IPS DF 6.9 (cell line): ENCODE results near the gene GRB2.

Experiments used
- DNase-seq: peaks from one replicate; pipeline ENCODE4 v3.0.0-alpha.2; 2013; ENCODE audit warnings: low read depth, low spot score
- H3K27ac ChIP-seq: one replicate; pipeline ENCODE4 v1.5.1; 2013; ENCODE audit warnings: low read length, control low read depth
- H3K27me3 ChIP-seq: 2 replicates; pipeline ENCODE4 v1.6.1; 2013; ENCODE audit warnings: mild to moderate bottlenecking, low read length; ENCODE audit not compliant: control insufficient read depth, insufficient read depth
- H3K36me3 ChIP-seq: 2 replicates; pipeline ENCODE4 v1.6.1; 2013; ENCODE audit warnings: low read length; ENCODE audit not compliant: control insufficient read depth, insufficient read depth
- H3K4me1 ChIP-seq: 2 replicates; pipeline ENCODE4 v1.6.1; 2013; ENCODE audit warnings: low read length; ENCODE audit not compliant: control insufficient read depth, insufficient read depth
- H3K4me3 ChIP-seq: 2 replicates; pipeline ENCODE4 v1.5.1; 2013; ENCODE audit warnings: mild to moderate bottlenecking, low read length
- H3K9me3 ChIP-seq: 2 replicates; pipeline ENCODE4 v1.6.1; 2013; ENCODE audit warnings: low read length, inconsistent platforms; ENCODE audit not compliant: control insufficient read depth, insufficient read depth
- WGBS: extraction: QIAGEN DNeasy Blood & Tissue Kit; methylation state at CpG from one replicate; pipeline ENCODE4 v1.1.7; 2013; ENCODE audit warnings: mixed read lengths, missing lambda C conversion rate; ENCODE audit not compliant: insufficient read length, insufficient coverage; 5-methylcytosine and 5-hydroxymethylcytosine counted together

GRB2 gene

DNA sequence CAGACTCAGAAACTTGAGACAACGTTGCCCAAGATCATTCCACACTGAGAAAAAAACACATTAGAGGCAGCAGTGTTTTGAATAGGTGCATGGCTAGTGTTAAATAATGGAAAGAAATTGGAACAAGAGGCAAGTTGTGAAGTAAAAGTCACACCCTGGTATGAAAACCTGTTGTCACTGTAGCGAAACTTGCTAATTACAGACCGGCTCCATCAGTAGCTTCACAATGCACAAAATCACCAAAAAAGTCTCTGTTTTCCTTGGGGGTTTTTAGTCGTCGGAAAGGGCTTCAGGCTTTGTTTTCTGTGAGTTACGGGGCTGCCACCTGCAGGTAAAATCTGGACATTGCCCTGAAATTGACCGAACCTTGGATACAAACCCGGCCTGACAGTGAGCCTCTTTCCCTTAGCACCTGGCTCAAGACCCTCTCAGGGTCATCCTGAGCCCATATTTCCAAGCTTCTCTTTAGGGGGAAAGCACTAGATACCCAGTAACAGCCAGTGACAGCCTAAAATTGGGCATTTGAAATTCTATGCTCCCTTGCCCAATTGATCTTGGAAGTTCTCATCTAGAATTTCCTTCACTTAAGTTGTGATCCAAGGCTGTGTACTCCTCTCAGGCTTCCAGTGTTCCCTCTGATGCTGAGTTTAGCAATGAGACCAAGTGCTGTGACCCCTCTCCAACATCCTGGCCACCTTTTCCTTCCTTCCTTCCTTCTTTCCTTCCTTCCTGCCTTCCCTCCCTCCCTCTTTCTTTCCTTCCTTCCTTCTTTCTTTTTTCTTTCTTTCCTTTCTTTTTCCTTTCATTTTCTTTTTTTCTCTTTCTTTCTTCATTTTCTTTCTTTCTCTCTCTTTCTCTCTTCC, 7.2 kb upstream of the GRB2 start:
- H3K27me3 ChIP-seq: no peaks in the 10 kb centered on the region
- WGBS: no CpG with 5 or more reads among the region's 8 CpGs
- no peak overlapping the region for H3K4me3 ChIP-seq
- H3K27ac ChIP-seq: no peak overlapping the region
- no peaks in the 10 kb centered on the region; the same call in 1 of the 2 replicates for H3K4me1 ChIP-seq
- H3K9me3 ChIP-seq: no peaks in the 10 kb centered on the region
- DNase-seq: peak; percentile 81
- no peaks in the 10 kb centered on the region for H3K36me3 ChIP-seq

DNA sequence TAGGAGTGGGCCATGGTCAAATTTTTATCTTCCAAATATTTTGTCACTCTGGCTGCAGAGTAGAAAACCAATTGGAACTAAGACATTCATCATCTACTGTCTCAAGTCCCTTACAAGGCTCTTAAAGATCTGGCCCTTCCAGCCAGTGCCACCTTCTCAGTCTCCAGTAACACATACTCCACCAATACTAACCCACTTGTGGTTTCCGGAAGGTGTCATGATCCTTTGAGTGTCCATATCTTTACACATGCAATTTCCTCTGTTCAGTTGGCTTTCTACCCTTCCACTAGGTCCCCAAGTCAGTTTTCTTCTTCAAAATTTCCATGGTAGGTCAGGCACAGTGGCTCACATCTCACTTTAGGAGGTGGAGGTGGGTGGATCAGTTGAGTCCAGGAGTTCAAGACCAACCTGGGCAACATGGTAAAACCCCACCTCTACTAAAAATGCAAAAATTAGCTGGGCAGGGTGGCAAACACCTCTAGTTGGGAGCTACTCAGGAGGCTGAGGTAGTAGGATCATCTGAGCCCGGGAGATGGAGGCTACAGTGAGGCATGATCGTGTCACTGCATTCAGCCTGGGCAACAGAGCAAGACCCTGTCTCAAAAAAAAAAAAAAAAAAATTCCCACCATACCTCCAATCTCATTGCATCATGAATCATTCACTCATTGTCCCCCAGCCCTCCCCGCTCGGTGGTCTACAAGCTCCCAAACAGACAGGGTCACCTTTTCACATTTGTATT, 6.0 kb upstream of the GRB2 start:
- Histone ChIP-seq H3K4me3 (no peak overlapping the region), H3K36me3 (no peaks in the 10 kb centered on the region), H3K9me3 (no peaks in the 10 kb centered on the region), H3K27me3 (no peaks in the 10 kb centered on the region), H3K4me1 (no peaks in the 10 kb centered on the region; the same call in 1 of the 2 replicates), H3K27ac (no peak overlapping the region)
- no peak for DNase-seq
- no CpG with 5 or more reads among the region's 5 CpGs for WGBS

DNA sequence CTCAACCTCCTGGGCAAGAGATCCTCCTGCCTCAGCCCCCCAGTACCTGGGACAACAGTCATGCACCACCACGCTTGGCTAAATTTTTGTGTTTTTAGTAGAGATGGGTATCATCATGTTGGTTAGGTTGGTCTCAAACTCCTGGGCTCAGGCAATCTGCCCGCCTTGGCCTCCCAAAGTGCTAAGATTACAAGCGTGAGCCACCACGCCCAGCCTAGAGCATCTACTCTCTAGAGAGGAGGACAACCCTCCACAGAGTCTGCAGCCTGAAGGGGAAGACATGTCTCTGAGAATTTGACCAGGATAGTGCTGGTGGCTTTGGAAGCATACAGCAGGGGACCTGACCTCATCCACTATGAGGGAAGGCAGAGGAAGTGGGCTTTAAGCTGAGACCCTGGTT, 4.7 kb upstream of the GRB2 start:
- Histone ChIP-seq H3K27me3 (no peaks in the 10 kb centered on the region), H3K27ac (no peak overlapping the region), H3K4me1 (peaks cover 2% of the 10 kb centered on the region; the same call in 1 of the 2 replicates), H3K9me3 (no peaks in the 10 kb centered on the region), H3K36me3 (no peaks in the 10 kb centered on the region), H3K4me3 (no peak overlapping the region)
- DNase-seq: no peak
- WGBS: no CpG with 5 or more reads among the region's 4 CpGs

DNA sequence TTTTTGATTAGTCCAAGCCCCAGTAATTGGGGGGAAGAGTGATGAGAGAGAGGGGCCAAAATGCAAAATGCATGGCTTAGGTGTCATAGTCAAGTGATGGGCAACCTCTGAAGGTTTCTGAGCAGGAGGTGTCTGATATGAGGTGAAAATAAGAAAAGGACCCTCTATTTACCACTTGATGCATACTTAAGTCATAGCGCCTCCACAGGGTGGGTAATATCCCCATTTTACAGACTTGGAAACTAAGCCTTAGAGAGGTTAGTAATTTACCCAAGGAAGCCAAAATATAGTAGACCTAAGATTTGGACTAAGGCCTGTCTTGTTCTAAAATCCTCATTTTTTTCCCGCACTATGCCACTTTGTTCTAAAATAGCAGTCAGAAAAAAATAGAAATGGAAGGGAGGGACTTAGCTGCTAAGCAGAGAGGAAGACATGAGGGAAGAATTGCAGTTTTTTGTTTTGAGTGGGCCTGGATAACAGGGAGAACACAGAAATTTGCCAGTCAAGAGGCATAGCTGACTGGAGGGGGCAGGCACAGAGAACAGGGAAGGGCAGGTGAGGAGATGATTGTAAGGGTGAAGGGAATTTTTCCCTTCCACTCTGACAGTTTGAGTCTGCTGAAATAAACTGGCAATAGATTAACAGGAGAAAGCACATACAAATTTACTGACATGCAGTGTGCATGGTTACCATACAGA, 2.3 kb upstream of the GRB2 start:
- no peak overlapping the region for H3K27ac ChIP-seq
- WGBS: no CpG with 5 or more reads among the region's 2 CpGs
- H3K4me3 ChIP-seq: no peak overlapping the region
- H3K4me1 ChIP-seq: peaks cover 2% of the 10 kb centered on the region; the same call in 1 of the 2 replicates
- DNase-seq: no peak
- H3K9me3 ChIP-seq: no peaks in the 10 kb centered on the region
- no peaks in the 10 kb centered on the region for H3K36me3 ChIP-seq
- H3K27me3 ChIP-seq: no peaks in the 10 kb centered on the region

DNA sequence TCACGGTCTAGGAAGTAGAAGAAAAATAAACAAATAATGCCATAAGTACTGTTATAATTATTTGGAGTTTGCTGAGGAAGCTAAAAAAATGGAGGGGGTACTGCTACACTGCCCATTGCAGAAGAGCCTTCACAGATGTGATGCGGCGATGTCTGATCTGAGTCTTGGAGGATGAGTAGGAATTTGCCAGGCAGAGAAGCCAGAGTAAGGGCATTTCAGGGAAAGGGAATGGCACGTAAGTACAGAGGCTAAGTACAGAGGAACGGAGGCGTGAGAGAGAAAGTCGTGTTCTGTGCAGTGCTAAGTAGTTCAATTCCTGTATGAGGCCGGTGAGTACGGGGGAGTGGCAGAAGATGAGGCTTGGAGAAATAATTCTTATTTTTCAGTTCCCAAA, 741 bp upstream of the GRB2 start:
- H3K9me3 ChIP-seq: no peaks in the 10 kb centered on the region
- DNase-seq: no peak
- WGBS: no CpG with 5 or more reads among the region's 9 CpGs
- H3K4me1 ChIP-seq: 0 out of 2 replicates have a peak, but pooled peaks cover 2% of the 10 kb centered on the region
- no peak overlapping the region for H3K27ac ChIP-seq
- H3K4me3 ChIP-seq: no peak overlapping the region
- no peaks in the 10 kb centered on the region for H3K27me3 ChIP-seq
- H3K36me3 ChIP-seq: no peaks in the 10 kb centered on the region

DNA sequence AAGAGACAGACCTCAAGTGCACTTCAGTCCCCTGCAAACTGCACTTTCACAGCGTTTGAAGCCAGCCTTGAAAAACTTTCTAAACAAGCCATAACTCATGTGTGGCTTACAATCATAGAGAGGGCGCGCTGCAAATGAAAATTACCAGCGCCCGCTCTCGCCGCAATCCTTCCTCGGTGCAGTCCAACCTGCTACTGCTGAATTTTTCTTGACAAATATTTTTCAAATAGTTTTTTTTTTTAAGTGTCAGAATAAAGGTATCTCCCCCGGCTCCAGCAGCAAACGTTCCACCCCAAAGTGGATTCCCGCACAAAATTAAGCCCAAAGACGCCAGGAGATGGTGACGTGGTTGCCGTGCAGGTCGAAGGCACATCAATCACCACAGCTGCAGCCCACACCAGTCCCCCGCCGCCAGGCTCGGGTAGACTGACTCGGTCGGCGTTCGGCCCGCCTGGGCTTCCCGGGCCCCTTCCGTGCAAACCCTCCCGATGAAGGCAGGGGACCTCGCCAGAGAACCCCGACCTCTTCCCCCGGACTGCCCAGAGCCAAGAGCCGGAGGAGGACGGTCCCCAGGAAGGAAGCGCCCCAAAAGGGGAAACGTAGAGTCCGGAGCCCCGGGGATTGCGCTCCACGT, 630 bp downstream of the GRB2 start:
- H3K27me3 ChIP-seq: no peaks in the 10 kb centered on the region
- no peaks in the 10 kb centered on the region for H3K9me3 ChIP-seq
- H3K27ac ChIP-seq: no peak overlapping the region
- H3K4me3 ChIP-seq: peak overlapping the region; percentile 99
- H3K36me3 ChIP-seq: no peaks in the 10 kb centered on the region
- H3K4me1 ChIP-seq: 0 out of 2 replicates have a peak, but pooled peaks cover 2% of the 10 kb centered on the region
- no CpG with 5 or more reads among the region's 37 CpGs for WGBS
- DNase-seq: no peak

DNA sequence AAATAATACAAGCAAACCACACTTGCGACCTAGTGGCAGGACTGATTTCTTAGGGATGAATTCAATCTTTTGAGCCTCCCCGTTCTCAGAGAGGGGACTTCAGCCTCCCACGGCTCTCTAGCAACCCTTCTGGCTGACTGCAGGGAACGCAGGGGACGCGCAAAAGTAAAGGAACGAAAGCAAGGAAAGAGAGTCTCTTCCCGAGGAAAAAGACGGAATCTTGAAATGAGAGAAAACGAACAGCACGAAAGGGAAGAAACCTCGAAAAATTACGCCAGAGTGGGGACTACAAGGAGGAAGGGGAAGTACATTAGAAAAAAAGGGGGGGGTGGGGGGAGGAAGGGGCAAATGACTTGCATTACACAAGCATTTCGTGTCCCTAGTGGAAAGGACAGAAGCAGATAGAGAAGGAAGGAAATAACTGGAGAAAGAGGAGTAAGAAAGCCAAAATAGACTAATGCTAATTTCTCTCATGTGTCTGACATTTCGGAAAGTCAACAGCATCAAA, 1.2 kb downstream of the GRB2 start:
- no peak for DNase-seq
- Histone ChIP-seq H3K36me3 (no peaks in the 10 kb centered on the region), H3K9me3 (no peaks in the 10 kb centered on the region), H3K4me1 (0 out of 2 replicates have a peak, but pooled peaks cover 2% of the 10 kb centered on the region), H3K27me3 (no peaks in the 10 kb centered on the region), H3K27ac (no peak overlapping the region), H3K4me3 (peak overlapping the region; percentile 99; the same call in 1 of the 2 replicates)
- WGBS: no CpG with 5 or more reads among the region's 15 CpGs

DNA sequence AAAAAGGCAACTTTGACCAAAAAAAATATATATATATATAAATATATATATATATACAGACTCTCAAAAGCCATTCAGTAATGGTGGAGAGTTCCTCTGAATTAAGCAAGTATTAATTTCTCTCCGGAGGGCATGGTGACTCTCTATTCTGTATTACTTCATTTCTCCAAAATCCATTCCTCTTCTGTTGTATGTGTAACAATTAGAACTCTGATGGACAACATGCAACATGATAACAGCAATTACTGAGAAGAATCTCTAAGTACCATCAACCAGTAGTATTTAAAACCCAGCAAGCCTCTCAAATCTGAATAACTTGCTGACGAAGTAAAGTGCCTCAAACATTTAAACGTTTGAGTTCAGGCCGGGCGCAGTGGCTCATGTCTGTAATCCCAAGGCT, 2.3 kb downstream of the GRB2 start:
- H3K4me3 ChIP-seq: no peak overlapping the region

DNA sequence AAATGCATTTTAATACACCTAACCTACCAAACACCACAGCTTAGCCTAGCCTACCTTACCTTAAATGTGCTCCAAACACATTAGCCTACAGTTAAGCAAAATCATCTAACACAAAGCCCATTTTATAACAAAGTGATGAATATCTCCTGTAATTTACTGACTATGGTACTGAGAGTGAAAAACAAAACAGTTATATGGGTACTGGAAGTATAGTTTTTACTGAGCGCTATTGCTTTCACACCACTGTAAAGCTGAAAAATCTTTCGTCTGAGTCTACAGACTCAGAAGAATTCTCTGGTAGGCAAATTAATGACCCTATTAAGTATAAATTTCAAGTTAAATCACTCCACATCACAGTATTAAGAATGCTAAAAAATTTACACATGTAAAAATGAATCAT, 3.5 kb downstream of the GRB2 start:
- WGBS: no CpG with 5 or more reads among the region's 2 CpGs
- Histone ChIP-seq H3K4me1 (0 out of 2 replicates have a peak, but pooled peaks cover 2% of the 10 kb centered on the region), H3K27me3 (no peaks in the 10 kb centered on the region), H3K4me3 (no peak overlapping the region), H3K36me3 (no peaks in the 10 kb centered on the region), H3K9me3 (no peaks in the 10 kb centered on the region), H3K27ac (no peak overlapping the region)
- no peak for DNase-seq

More for the DNA sequence above, 2.3 kb downstream of the GRB2 start:
- Histone ChIP-seq H3K27ac (no peak overlapping the region), H3K4me1 (0 out of 2 replicates have a peak, but pooled peaks cover 2% of the 10 kb centered on the region), H3K36me3 (no peaks in the 10 kb centered on the region), H3K27me3 (no peaks in the 10 kb centered on the region), H3K9me3 (no peaks in the 10 kb centered on the region)
- WGBS: no CpG with 5 or more reads among the region's 5 CpGs
- DNase-seq: no peak
